Esophagus squamous epithelium (tissue), 4 donors: ENCODE data around the gene DNAJC15.

Experiments used
- CTCF ChIP-seq, 6 experiments: fragments of 450-650 bp in 4 of 6; fragments of 200-600 bp in 2 of 6; sonication (generic) in 2 of 6; IDR thresholded peaks; one replicate each; pipeline ENCODE4 v1.5.1; 2016 to 2019; ENCODE audit warnings: antibody characterized with exemption in 6 of 6, mild to moderate bottlenecking in 4 of 6, moderate library complexity in 4 of 6
- POLR2A ChIP-seq, 4 donors: fragments of 450-650 bp; IDR thresholded peaks; one replicate each; pipeline ENCODE4 v1.6.1; 2017; ENCODE audit warnings: antibody characterized with exemption in 4 of 4, mild to moderate bottlenecking in 4 of 4, moderate library complexity in 3 of 4

DNA sequence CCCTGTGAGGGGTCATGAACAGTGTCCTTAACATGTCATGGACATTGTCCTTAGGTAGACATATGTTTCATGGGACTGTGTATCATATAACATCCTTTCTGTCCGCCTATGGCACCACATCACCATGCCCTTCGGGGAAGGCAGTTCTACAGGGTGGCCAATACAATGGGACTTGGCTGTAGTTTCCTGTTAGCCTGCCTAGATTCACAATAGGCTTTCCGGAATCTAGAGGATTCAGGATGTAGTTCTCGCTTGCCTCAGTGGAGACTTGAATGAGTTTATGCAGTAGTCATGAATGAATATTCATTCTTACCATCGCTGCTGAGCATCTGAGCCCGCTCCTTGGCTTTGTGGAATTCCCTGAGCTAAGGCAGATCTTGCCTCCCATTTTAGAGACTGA is 100.5 kb downstream of the DNAJC15 start:
- TF ChIP-seq CTCF (IDR thresholded peaks at IDR 0.05) (no peak), POLR2A (IDR thresholded peaks at IDR 0.05) (no peak)
